GM23248 (cell line): ENCODE data around the gene SNAP91.

Source experiments
- EZH2 ChIP-seq: fragments of 200-600 bp; sonication (generic); IDR thresholded peaks from 2 replicates; pipeline ENCODE4 v1.6.1; 2018; ENCODE audit warnings: antibody characterized with exemption, mild to moderate bottlenecking; ENCODE audit not compliant: insufficient read depth, poor library complexity, severe bottlenecking
- EZH2phosphoT487 ChIP-seq: fragments of 200-600 bp; sonication (generic); IDR thresholded peaks from 2 replicates; pipeline ENCODE4 v1.6.1; 2018; ENCODE audit warnings: antibody characterized with exemption, moderate library complexity, mild to moderate bottlenecking, low read depth; ENCODE audit not compliant: insufficient read depth

- no peak for TF ChIP-seq EZH2
- TF ChIP-seq EZH2phosphoT487: no peak
Observed at GRCh38 chr6:83702749-83703148, 6.2 kb downstream of the SNAP91 start.
